ENCODE data around the gene KPNA4.
"Not testable (repeated sequence)": the region's sequence is repeated elsewhere in the genome, so short reads cannot be mapped to it uniquely, and the experiment has no call there.

KPNA4 gene

DNA sequence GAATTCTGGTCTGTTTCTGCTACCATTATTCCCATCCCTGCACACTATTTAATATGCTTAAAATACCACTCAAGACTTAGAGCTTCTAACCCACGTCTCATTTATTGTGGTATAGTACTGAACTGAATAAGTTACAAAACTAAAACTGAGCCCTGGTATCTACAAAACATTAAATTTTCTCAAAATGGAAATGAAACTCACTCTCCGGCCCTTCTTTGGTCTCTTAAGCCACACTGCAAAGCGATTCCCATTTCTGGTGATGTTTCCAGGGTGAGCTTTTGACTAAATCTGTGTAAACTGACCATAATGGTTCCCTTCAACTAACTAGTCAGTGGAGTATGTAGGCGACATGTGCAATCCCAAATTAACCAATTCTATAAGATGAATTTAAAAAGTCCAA is 18.6 kb downstream of the KPNA4 start:
- peaks cover 10% of the 10 kb centered on the region for H3K4me1 ChIP-seq (ENCODE audit: control insufficient read depth, insufficient read depth, low read length)
- H3K9me3 ChIP-seq (ENCODE audit: control insufficient read depth, low read length), result peaks cover 5% of the 10 kb centered on the region
- no peaks in the 10 kb centered on the region for H3K27me3 ChIP-seq (replicated peaks; ENCODE audit: control insufficient read depth, insufficient read depth, low read length)
- no peak overlapping the region for H3K4me3 ChIP-seq (ENCODE audit: low read length)
- no peaks in the 10 kb centered on the region for H3K36me3 ChIP-seq (ENCODE audit: control insufficient read depth, insufficient read depth, low read length, severe bottlenecking)
- no peak for DNase-seq (ENCODE audit: low read depth)
- H3K9ac ChIP-seq (ENCODE audit: low read length), result no peak overlapping the region

DNA sequence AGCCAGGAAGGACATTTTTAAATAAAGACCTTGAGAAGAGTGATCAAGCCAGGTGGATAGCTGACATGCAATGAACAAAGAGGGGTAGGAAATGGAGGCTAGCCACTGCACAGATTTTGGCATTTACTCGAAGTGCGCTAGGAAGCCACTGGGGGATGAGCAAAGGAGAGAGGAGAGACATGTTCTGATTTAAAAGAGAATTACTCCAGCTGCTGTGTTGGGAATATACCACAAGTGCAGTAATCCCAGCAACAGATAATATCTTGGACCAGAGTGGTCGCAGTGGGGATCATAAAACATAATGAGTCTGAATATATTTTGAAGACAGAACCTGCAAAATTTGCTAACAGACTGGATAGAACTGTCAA is 19.9 kb downstream of the KPNA4 start:
- Histone ChIP-seq H3K27me3 (replicated peaks; ENCODE audit: control insufficient read depth, insufficient read depth, low read length) (no peaks in the 10 kb centered on the region), H3K4me3 (ENCODE audit: low read length) (no peak overlapping the region), H3K9ac (ENCODE audit: low read length) (no peak overlapping the region), H3K36me3 (ENCODE audit: control insufficient read depth, insufficient read depth, low read length, severe bottlenecking) (no peaks in the 10 kb centered on the region), H3K4me1 (ENCODE audit: control insufficient read depth, insufficient read depth, low read length) (peaks cover 13% of the 10 kb centered on the region), H3K9me3 (ENCODE audit: control insufficient read depth, low read length) (peaks cover 5% of the 10 kb centered on the region)
- no peak for DNase-seq (ENCODE audit: low read depth)

DNA sequence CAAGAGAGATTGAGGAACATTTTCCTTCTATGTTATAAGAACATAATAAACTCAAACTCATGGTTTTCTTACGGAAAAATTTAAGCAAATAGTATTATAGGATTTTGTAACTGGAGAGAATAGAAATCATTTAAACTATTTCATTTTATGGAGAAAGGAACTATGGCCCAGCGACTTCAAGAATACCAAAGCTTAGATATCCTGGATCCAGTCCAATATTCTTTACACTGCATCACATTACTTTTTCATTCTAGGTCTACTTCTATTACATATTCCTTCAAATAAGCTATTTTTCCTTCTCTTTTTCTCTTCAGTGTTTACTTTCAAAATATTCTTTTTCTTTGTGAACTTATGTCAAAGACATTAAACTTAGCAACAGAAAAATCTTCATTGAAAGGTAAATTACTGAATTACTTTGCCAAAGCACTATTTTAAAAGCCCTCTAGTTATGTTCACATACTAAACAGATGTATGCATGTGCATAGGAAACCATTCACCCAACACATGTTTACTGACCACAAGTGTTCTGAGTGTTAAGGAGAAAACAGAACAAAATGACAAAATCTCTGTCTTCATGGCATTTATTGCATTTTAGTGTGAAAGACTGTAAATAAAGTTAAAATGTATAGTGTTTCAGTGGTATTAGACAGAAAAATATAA is 20.4 kb downstream of the KPNA4 start:
- no peaks in the 10 kb centered on the region for H3K27me3 ChIP-seq (replicated peaks; ENCODE audit: control insufficient read depth, insufficient read depth, low read length)
- H3K9ac ChIP-seq (ENCODE audit: low read length), result no peak overlapping the region
- H3K9me3 ChIP-seq (ENCODE audit: control insufficient read depth, low read length), result peaks cover 5% of the 10 kb centered on the region
- peaks cover 14% of the 10 kb centered on the region for H3K4me1 ChIP-seq (ENCODE audit: control insufficient read depth, insufficient read depth, low read length)
- no peak overlapping the region for H3K4me3 ChIP-seq (ENCODE audit: low read length)
- peak; percentile 70 for DNase-seq (ENCODE audit: low read depth)
- H3K36me3 ChIP-seq (ENCODE audit: control insufficient read depth, insufficient read depth, low read length, severe bottlenecking), result no peaks in the 10 kb centered on the region

DNA sequence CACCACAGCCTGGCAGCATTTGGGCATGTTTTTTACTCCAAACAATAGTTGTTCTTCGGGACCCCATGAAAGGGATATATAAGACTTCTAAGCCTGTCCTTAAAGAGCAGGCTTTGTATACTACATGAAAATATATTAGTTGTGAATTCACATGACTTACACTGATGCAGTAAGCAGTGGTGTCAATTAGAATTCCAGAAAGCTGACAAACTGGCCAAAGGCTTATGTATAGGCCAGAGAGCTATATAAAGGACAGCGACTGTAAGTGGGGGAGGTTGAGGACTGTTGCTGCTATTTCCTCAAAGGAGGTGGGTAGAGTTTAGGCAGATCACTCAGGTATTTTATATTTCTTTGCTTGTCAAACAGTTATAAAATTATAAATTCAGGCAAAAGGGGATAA is 24.8 kb downstream of the KPNA4 start:
- DNase-seq (ENCODE audit: low read depth), result no peak
- no peak overlapping the region for H3K9ac ChIP-seq (ENCODE audit: low read length)
- H3K9me3 ChIP-seq (ENCODE audit: control insufficient read depth, low read length), result no peaks in the 10 kb centered on the region

DNA sequence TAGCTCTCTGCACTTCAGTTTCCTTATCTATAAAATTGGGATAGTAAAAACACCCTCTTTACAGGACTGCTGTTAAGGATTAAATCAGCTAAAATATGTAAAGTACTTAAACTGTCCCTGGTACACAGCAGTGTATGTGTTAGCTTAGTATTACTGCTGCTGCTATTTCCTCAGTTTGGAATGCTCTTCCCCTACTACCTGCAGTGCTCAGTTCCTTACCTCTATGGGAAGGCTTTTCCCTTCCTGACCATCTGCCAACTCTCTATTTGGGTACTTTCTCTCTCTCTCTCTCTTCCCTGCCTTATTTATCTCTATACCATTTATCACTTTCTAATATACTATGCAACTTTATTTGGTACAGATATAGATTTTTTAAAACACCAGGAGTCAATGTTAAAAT is 26.5 kb downstream of the KPNA4 start:
- DNase-seq (ENCODE audit: low read depth), result no peak
- H3K36me3 ChIP-seq (ENCODE audit: control insufficient read depth, insufficient read depth, low read length, severe bottlenecking), result peaks cover 17% of the 10 kb centered on the region

More for the DNA sequence above, 24.8 kb downstream of the KPNA4 start:
- Histone ChIP-seq H3K27me3 (replicated peaks; ENCODE audit: control insufficient read depth, insufficient read depth, low read length) (no peaks in the 10 kb centered on the region), H3K4me3 (ENCODE audit: low read length) (no peak overlapping the region), H3K4me1 (ENCODE audit: control insufficient read depth, insufficient read depth, low read length) (peaks cover 14% of the 10 kb centered on the region), H3K36me3 (ENCODE audit: control insufficient read depth, insufficient read depth, low read length, severe bottlenecking) (peaks cover under 1% of the 10 kb centered on the region)

DNA sequence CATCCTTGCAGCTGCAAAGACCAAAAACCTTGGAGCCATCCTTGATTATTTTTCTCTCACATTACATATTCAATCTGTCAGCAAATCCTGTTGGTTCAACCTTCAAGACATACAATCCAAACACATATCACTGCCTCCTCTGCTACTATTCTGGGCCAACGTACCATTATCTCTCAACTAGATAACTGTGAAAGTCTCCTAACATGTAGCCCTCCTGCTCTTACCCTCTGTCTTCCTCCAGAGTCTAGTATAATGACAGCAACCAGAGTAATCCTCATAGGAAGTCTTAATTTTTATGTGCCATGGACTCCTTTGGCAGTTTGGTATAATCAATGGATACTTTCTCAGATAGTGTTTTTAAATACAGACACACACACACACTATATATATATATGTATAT is 27.6 kb downstream of the KPNA4 start:
- Histone ChIP-seq H3K4me3 (ENCODE audit: low read length) (no peak overlapping the region), H3K4me1 (ENCODE audit: control insufficient read depth, insufficient read depth, low read length) (peaks cover 9% of the 10 kb centered on the region), H3K9ac (ENCODE audit: low read length) (no peak overlapping the region), H3K27me3 (replicated peaks; ENCODE audit: control insufficient read depth, insufficient read depth, low read length) (no peaks in the 10 kb centered on the region), H3K9me3 (ENCODE audit: control insufficient read depth, low read length) (no peaks in the 10 kb centered on the region), H3K36me3 (ENCODE audit: control insufficient read depth, insufficient read depth, low read length, severe bottlenecking) (peaks cover 28% of the 10 kb centered on the region)
- DNase-seq (ENCODE audit: low read depth), result no peak

More for the DNA sequence above, 26.5 kb downstream of the KPNA4 start:
- H3K9ac ChIP-seq (ENCODE audit: low read length), result no peak overlapping the region
- no peaks in the 10 kb centered on the region for H3K9me3 ChIP-seq (ENCODE audit: control insufficient read depth, low read length)
- H3K4me1 ChIP-seq (ENCODE audit: control insufficient read depth, insufficient read depth, low read length), result peaks cover 9% of the 10 kb centered on the region
- no peaks in the 10 kb centered on the region for H3K27me3 ChIP-seq (replicated peaks; ENCODE audit: control insufficient read depth, insufficient read depth, low read length)
- no peak overlapping the region for H3K4me3 ChIP-seq (ENCODE audit: low read length)

GRCh38 chr3:160532371-160532770 is 33.0 kb downstream of the KPNA4 start:
- Histone ChIP-seq H3K4me1 (ENCODE audit: control insufficient read depth, insufficient read depth, low read length) (no peaks in the 10 kb centered on the region), H3K36me3 (ENCODE audit: control insufficient read depth, insufficient read depth, low read length, severe bottlenecking) (peaks cover 71% of the 10 kb centered on the region), H3K27me3 (replicated peaks; ENCODE audit: control insufficient read depth, insufficient read depth, low read length) (no peaks in the 10 kb centered on the region), H3K4me3 (ENCODE audit: low read length) (no peak overlapping the region), H3K9me3 (ENCODE audit: control insufficient read depth, low read length) (no peaks in the 10 kb centered on the region), H3K9ac (ENCODE audit: low read length) (no peak overlapping the region)
- DNase-seq (ENCODE audit: low read depth), result no peak

DNA sequence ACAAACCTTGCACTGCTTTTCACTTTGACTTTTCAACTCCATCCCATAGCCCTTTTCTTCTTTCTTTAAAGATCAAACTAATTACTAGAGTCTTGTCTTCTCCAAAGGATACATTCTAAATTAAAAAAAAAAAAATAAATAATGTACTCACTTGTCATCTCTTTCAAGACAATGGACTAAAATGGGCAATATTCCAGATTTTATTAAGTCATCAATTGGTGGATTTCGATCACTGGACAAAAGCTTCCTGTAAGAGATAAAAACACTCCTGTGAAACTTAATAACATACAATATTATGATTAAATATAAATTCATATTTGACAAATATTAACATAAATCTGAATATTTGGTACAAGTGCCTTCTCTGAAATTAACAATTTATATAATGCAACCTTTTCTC is 34.1 kb downstream of the KPNA4 start:
- Histone ChIP-seq H3K4me3 (ENCODE audit: low read length) (no peak overlapping the region), H3K27me3 (replicated peaks; ENCODE audit: control insufficient read depth, insufficient read depth, low read length) (no peaks in the 10 kb centered on the region), H3K36me3 (ENCODE audit: control insufficient read depth, insufficient read depth, low read length, severe bottlenecking) (peaks cover 81% of the 10 kb centered on the region), H3K9ac (ENCODE audit: low read length) (no peak overlapping the region), H3K9me3 (ENCODE audit: control insufficient read depth, low read length) (no peaks in the 10 kb centered on the region), H3K4me1 (ENCODE audit: control insufficient read depth, insufficient read depth, low read length) (no peaks in the 10 kb centered on the region)
- no peak for DNase-seq (ENCODE audit: low read depth)

DNA sequence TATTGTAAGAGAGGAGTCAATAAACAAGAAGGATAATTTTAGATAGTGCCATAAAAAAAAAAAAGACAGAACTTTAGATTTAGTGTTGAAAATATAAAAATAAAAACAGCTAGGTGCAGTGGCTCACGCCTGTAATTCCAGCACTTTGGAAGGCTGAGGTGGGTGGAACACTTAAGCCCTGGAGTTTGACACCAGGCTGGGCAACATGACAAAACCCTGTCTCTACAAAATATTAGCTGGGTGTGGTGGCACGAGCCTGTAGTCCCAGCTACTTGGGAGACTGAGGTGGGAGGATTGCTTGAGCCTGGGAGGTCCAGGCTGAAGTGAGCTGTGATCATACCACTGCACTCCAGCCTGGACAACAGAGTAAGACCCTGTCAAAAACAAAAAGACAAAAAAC is 49.0 kb downstream of the KPNA4 start:
- not testable (repeated sequence) for H3K4me3 ChIP-seq (ENCODE audit: low read length); H3K4me1 ChIP-seq (ENCODE audit: control insufficient read depth, insufficient read depth, low read length); DNase-seq (ENCODE audit: low read depth); H3K9me3 ChIP-seq (ENCODE audit: control insufficient read depth, low read length); H3K9ac ChIP-seq (ENCODE audit: low read length); H3K27me3 ChIP-seq (replicated peaks; ENCODE audit: control insufficient read depth, insufficient read depth, low read length)
- peaks cover 88% of the 10 kb centered on the region for H3K36me3 ChIP-seq (ENCODE audit: control insufficient read depth, insufficient read depth, low read length, severe bottlenecking)

DNA sequence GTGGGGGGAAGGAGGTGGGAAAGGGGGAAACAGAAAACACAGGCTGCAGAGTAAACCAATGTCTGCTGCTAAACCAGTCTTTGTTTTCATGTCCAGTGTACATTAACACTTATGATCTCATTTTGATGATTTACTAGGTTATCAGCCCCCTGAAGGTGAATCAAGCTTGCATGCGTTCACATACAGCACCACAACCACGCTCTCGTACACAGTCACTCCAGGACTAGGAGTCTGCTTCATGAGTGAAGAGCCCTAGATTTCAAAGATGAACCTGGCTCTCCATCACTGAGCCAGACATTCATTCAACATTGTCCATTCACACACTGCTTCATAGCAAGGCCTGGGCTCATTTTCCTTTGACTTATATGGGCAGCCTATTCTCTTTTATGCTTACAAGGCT is 64.0 kb downstream of the KPNA4 start:
- H3K9me3 ChIP-seq (ENCODE audit: control insufficient read depth, low read length), result no peaks in the 10 kb centered on the region
- DNase-seq (ENCODE audit: low read depth), result no peak
- no peaks in the 10 kb centered on the region for H3K27me3 ChIP-seq (replicated peaks; ENCODE audit: control insufficient read depth, insufficient read depth, low read length)
- no peak overlapping the region for H3K9ac ChIP-seq (ENCODE audit: low read length)
- peaks cover 82% of the 10 kb centered on the region for H3K36me3 ChIP-seq (ENCODE audit: control insufficient read depth, insufficient read depth, low read length, severe bottlenecking)
- no peaks in the 10 kb centered on the region for H3K4me1 ChIP-seq (ENCODE audit: control insufficient read depth, insufficient read depth, low read length)
- H3K4me3 ChIP-seq (ENCODE audit: low read length), result no peak overlapping the region

DNA sequence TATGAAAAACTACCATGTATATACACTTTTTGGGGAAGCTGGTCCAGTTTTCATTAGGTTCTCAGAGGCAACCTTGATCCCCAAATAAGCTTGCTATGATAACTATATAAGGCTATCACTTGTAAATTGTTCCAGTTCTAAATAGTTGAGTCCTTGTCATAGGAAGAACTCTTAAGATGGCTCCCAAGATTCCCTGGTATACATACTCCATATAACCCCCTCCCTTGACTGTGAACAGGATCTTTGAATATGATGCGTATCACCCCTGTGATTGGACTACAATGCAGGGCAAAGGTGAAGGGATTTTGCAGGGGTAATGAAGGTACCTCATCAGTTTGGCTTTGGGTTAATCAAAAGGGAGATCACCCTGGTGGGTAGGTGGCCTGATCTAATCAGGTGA is 67.2 kb downstream of the KPNA4 start:
- DNase-seq (ENCODE audit: low read depth), result no peak
- no peaks in the 10 kb centered on the region for H3K27me3 ChIP-seq (replicated peaks; ENCODE audit: control insufficient read depth, insufficient read depth, low read length)
- H3K9ac ChIP-seq (ENCODE audit: low read length), result no peak overlapping the region
- no peak overlapping the region for H3K4me3 ChIP-seq (ENCODE audit: low read length)
- H3K36me3 ChIP-seq (ENCODE audit: control insufficient read depth, insufficient read depth, low read length, severe bottlenecking), result peaks cover 52% of the 10 kb centered on the region
- no peaks in the 10 kb centered on the region for H3K4me1 ChIP-seq (ENCODE audit: control insufficient read depth, insufficient read depth, low read length)
- H3K9me3 ChIP-seq (ENCODE audit: control insufficient read depth, low read length), result no peaks in the 10 kb centered on the region

DNA sequence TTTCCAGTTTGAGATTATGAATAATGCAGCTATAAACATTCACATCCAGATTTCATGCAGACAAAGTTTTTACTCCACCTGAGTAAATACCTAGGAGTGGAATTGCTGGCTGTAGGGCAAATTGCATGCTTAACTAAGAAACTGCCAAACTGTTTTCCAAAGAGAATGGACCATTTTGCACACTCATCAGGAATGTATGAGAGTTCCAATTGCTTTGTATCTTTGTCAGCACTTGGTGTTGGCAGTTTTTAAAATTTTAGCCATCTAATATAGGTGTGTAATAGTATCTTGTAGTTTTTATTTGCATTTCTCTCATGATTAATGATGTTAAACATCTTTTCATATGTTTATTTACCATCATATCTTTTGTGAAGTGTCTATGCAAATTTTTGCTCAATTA is 75.2 kb downstream of the KPNA4 start:
- H3K9me3 ChIP-seq (ENCODE audit: control insufficient read depth, low read length), result no peaks in the 10 kb centered on the region
- no peak overlapping the region for H3K9ac ChIP-seq (ENCODE audit: low read length)
- H3K4me1 ChIP-seq (ENCODE audit: control insufficient read depth, insufficient read depth, low read length), result peaks cover 5% of the 10 kb centered on the region
- no peaks in the 10 kb centered on the region for H3K36me3 ChIP-seq (ENCODE audit: control insufficient read depth, insufficient read depth, low read length, severe bottlenecking)
- H3K4me3 ChIP-seq (ENCODE audit: low read length), result no peak overlapping the region
- DNase-seq (ENCODE audit: low read depth), result no peak
- H3K27me3 ChIP-seq (replicated peaks; ENCODE audit: control insufficient read depth, insufficient read depth, low read length), result no peaks in the 10 kb centered on the region
